HepG2 (cell line): ENCODE results near the gene CC2D1B. TPM values are rescaled to one million over a fixed set of nuclear protein-coding genes. Genes with fewer than 3 reads are reported as not detected.

Experiments used
- ADNP ChIP-seq: sonication (generic); formaldehyde crosslinking; IDR thresholded peaks from 2 replicates; pipeline ENCODE4 v1.4.0; 2020; ENCODE audit warnings: missing genetic modification reagents
- AKNA ChIP-seq: sonication (generic); formaldehyde crosslinking; IDR thresholded peaks from 2 replicates; pipeline ENCODE4 v1.4.0; 2020; ENCODE audit warnings: missing genetic modification reagents, borderline replicate concordance
- ARNTL ChIP-seq: sonication (generic); formaldehyde crosslinking; IDR thresholded peaks from 2 replicates; pipeline ENCODE4 v1.4.0; 2020; ENCODE audit warnings: mild to moderate bottlenecking, missing genetic modification reagents
- DR1 ChIP-seq: sonication (generic); formaldehyde crosslinking; IDR thresholded peaks from 2 replicates; pipeline ENCODE4 v1.8.0; 2021; ENCODE audit warnings: mild to moderate bottlenecking, missing genetic modification reagents, inconsistent platforms
- E2F1 ChIP-seq: sonication (generic); formaldehyde crosslinking; IDR thresholded peaks from 2 replicates; pipeline ENCODE4 v1.5.0; 2020; ENCODE audit warnings: missing genetic modification reagents
- FOSL2 ChIP-seq: sonication (generic); formaldehyde crosslinking; IDR thresholded peaks from 2 replicates; pipeline ENCODE4 v1.4.0; 2020; ENCODE audit warnings: missing genetic modification reagents
- JARID2 ChIP-seq: sonication (generic); formaldehyde crosslinking; IDR thresholded peaks from 2 replicates; pipeline ENCODE4 v1.8.1; 2023; ENCODE audit warnings: missing genetic modification reagents, inconsistent platforms; ENCODE audit not compliant: insufficient replicate concordance
- KAT7 ChIP-seq: IDR thresholded peaks from 2 replicates; pipeline ENCODE4 v1.6.1; 2018; ENCODE audit warnings: borderline replicate concordance, missing compliant biosample characterization
- MTERF4 ChIP-seq: sonication (generic); formaldehyde crosslinking; IDR thresholded peaks from 2 replicates; pipeline ENCODE4 v1.8.0; 2023; ENCODE audit warnings: mild to moderate bottlenecking, missing genetic modification reagents
- NR2F2 ChIP-seq: IDR thresholded peaks from 2 replicates; pipeline ENCODE4 v1.6.1; 2012; ENCODE audit warnings: low read depth, inconsistent platforms, borderline replicate concordance
- PITX1 ChIP-seq: sonication (generic); formaldehyde crosslinking; IDR thresholded peaks from 2 replicates; pipeline ENCODE4 v1.5.1; 2020; ENCODE audit warnings: mild to moderate bottlenecking, missing genetic modification reagents
- TAF1 ChIP-seq: sonication (generic); formaldehyde crosslinking; IDR thresholded peaks from 2 replicates; pipeline ENCODE4 v1.4.0; 2020; ENCODE audit warnings: missing genetic modification reagents
- TBP ChIP-seq: sonication (generic); formaldehyde crosslinking; IDR thresholded peaks from 2 replicates; pipeline ENCODE4 v1.5.0; 2020; ENCODE audit warnings: missing genetic modification reagents
- TEF ChIP-seq: sonication (generic); formaldehyde crosslinking; IDR thresholded peaks from 2 replicates; pipeline ENCODE4 v1.5.0; 2020; ENCODE audit warnings: missing genetic modification reagents
- YEATS2 ChIP-seq: sonication (generic); formaldehyde crosslinking; IDR thresholded peaks from 2 replicates; pipeline ENCODE4 v1.4.0; 2020; ENCODE audit warnings: missing genetic modification reagents, borderline replicate concordance
- ZFP82 ChIP-seq: sonication (generic); formaldehyde crosslinking; IDR thresholded peaks from 2 replicates; pipeline ENCODE4 v1.5.1; 2020; ENCODE audit warnings: mild to moderate bottlenecking, missing genetic modification reagents, borderline replicate concordance
- ZNF367 ChIP-seq: sonication (generic); formaldehyde crosslinking; IDR thresholded peaks from 2 replicates; pipeline ENCODE4 v1.4.0; 2020; ENCODE audit warnings: missing genetic modification reagents, borderline replicate concordance
- ZNF510 ChIP-seq: sonication (generic); formaldehyde crosslinking; IDR thresholded peaks from 2 replicates; pipeline ENCODE4 v1.4.0; 2020; ENCODE audit warnings: low read depth, mild to moderate bottlenecking, missing genetic modification reagents
- ZNF768 ChIP-seq: sonication (generic); formaldehyde crosslinking; IDR thresholded peaks from 2 replicates; pipeline ENCODE4 v1.4.0; 2020; ENCODE audit warnings: missing genetic modification reagents
- polyA plus RNA-seq, 8 experiments: library from polyadenylated mRNA; depleted of rRNA in 3 of 8; stranded (reverse) in 7 of 8; unstranded in 1 of 8; fragments of >200 nt; fragmentation: Illumina TruSeq in 4 of 8; extraction: Trizol in 4 of 8; gene quantifications; 2 replicates each; pipeline versions ENCODE4 v1.2.1 to v1.2.3, GENCODE V29; 2011 to 2016; ENCODE audit warnings: low read depth in 4 of 8, missing spikeins in 1 of 8, mixed read lengths in 1 of 8; ENCODE audit not compliant: insufficient read depth in 1 of 8
- total RNA-seq, 5 experiments: library from RNA; depleted of rRNA; stranded (reverse); fragments of >200 nt; fragmentation: Illumina TruSeq; extraction: Trizol; gene quantifications; 2 replicates each; pipeline ENCODE4 v1.2.3, GENCODE V29; 2016; ENCODE audit warnings: low read depth in 1 of 5

CC2D1B gene
- total and polyA plus RNA-seq, 2 of the 13 experiments (the other 11 are each of a cell fraction or from before 2014, with no cell fraction given) = 7.2 to 19.2 TPM

- no peak; the same call in 1 of the 2 replicates for TF ChIP-seq ZNF510 (CRISPR knock-in tag)
- TF ChIP-seq E2F1 = peak; percentile 58; the same call in 1 of the 2 replicates
- TF ChIP-seq ADNP (CRISPR knock-in tag) = no peak
- 0 out of 2 replicates have a peak, but pooled peaks have one; percentile 15 for TF ChIP-seq YEATS2 (CRISPR knock-in tag)
- TF ChIP-seq AKNA (CRISPR knock-in tag) = 0 out of 2 replicates have a peak, but pooled peaks have one; percentile 54
- TF ChIP-seq JARID2 (CRISPR knock-in tag) = peak; percentile 29
- peak; percentile 77; the same call in 1 of the 2 replicates for TF ChIP-seq ZNF768
- TF ChIP-seq ARNTL (CRISPR knock-in tag) = peak; percentile 98
- peak; percentile 77 for TF ChIP-seq KAT7
- peak; percentile 31; the same call in 1 of the 2 replicates for TF ChIP-seq ZNF367 (CRISPR knock-in tag)
- peak; percentile 25; the same call in 1 of the 2 replicates for TF ChIP-seq FOSL2 (CRISPR knock-in tag)
- TF ChIP-seq NR2F2 = no peak
- 0 out of 2 replicates have a peak, but pooled peaks have one; percentile 51 for TF ChIP-seq ZFP82 (CRISPR knock-in tag)
- TF ChIP-seq PITX1 (CRISPR knock-in tag) = no peak
- 0 out of 2 replicates have a peak, but pooled peaks have one; percentile 80 for TF ChIP-seq TBP
- peak; percentile 78; the same call in 1 of the 2 replicates for TF ChIP-seq TEF (CRISPR knock-in tag)
- peak; percentile 92 for TF ChIP-seq TAF1 (CRISPR knock-in tag)
- TF ChIP-seq MTERF4 = no peak
- peak; percentile 53; the same call in 1 of the 2 replicates for TF ChIP-seq DR1 (CRISPR knock-in tag)
These were observed at the start of gene CC2D1B (continued) for GRCh38 chr1:52365746-52366516.
